GM18907 (cell line): ENCODE measurements around the gene PCDHA1.
"Not testable (repeated sequence)": the region's sequence is repeated elsewhere in the genome, so short reads cannot be mapped to it uniquely, and the experiment has no call there.

Experiments
- ATAC-seq: cut with Tn5 transposase; IDR thresholded peaks from one replicate; pipeline ENCODE4 v1.9.1; 2021; ENCODE audit warnings: mild to moderate bottlenecking, moderate library complexity; ENCODE audit not compliant: unreplicated experiment

PCDHA1 gene

GRCh38 chr5:140849831-140850634, 64.1 kb downstream of the PCDHA1 start:
- not testable (repeated sequence) for ATAC-seq

GRCh38 chr5:140855772-140856674, 70.1 kb downstream of the PCDHA1 start, which contains the start of gene PCDHA10:
Gene PCDHA10, plus strand, starts transcription at chr5:140855897. Its CDS starts 152 bp downstream, at chr5:140856049.
- ATAC-seq, result no peak

GRCh38 chr5:140857177-140857986, 71.4 kb downstream of the PCDHA1 start:
- ATAC-seq, result no peak

GRCh38 chr5:140857987-140858240, 72.0 kb downstream of the PCDHA1 start:
- no peak for ATAC-seq

- ATAC-seq, result no peak
These were observed 76.7 kb downstream of the PCDHA1 start for GRCh38 chr5:140862441-140863295.

GRCh38 chr5:140868721-140869554, 83.0 kb downstream of the PCDHA1 start, which contains the start of gene PCDHA11:
Gene PCDHA11, plus strand, starts transcription at chr5:140868957. Its CDS starts 147 bp downstream, at chr5:140869104.
- no peak for ATAC-seq

GRCh38 chr5:140869555-140869886, 83.6 kb downstream of the PCDHA1 start:
- no peak for ATAC-seq

GRCh38 chr5:140870221-140871201, 84.6 kb downstream of the PCDHA1 start:
- ATAC-seq, result no peak

GRCh38 chr5:140875085-140876065, 89.4 kb downstream of the PCDHA1 start, which contains the start of gene PCDHA12:
Gene PCDHA12, plus strand, starts transcription at chr5:140875308. Its CDS starts 165 bp downstream, at chr5:140875473.
- no peak for ATAC-seq

- ATAC-seq, result not testable (repeated sequence)
These were observed 90.8 kb downstream of the PCDHA1 start for GRCh38 chr5:140876541-140877261.

GRCh38 chr5:140877262-140877581, 91.3 kb downstream of the PCDHA1 start:
- ATAC-seq, result no peak

GRCh38 chr5:140881889-140882590, 96.1 kb downstream of the PCDHA1 start, which contains the start of gene PCDHA13:
Gene PCDHA13, plus strand, starts transcription at chr5:140882124. Its CDS starts 145 bp downstream, at chr5:140882269.
- ATAC-seq, result no peak

- ATAC-seq, result no peak
These were observed 96.6 kb downstream of the PCDHA1 start for GRCh38 chr5:140882591-140882899.

GRCh38 chr5:140883373-140883772, 97.4 kb downstream of the PCDHA1 start:
- ATAC-seq, result no peak

- no peak for ATAC-seq
These were observed 98.2 kb downstream of the PCDHA1 start for GRCh38 chr5:140883927-140884697.
